ENCODE data around the gene VPS51.

GRCh38 chr11:65055538-65055937 lies 40.5 kb upstream of the VPS51 start:
- TF ChIP-seq POLR2A (IDR thresholded peaks at IDR 0.05) (no peak), CTCF (IDR thresholded peaks at IDR 0.05) (no peak), POLR2AphosphoS5 (IDR thresholded peaks at IDR 0.05) (no peak)
